HEK293 (cell line): Measurements from ENCODE around the gene PCA3.

Source experiments
- MYNN ChIP-seq: fragments of 450-650 bp; formaldehyde crosslinking; IDR thresholded peaks from 2 replicates; pipeline ENCODE4 v1.5.1; 2016; ENCODE audit warnings: missing biosample characterization, missing genetic modification characterization, borderline replicate concordance
- ZNF10 ChIP-seq: fragments of 450-650 bp; formaldehyde crosslinking; IDR thresholded peaks from 2 replicates; pipeline ENCODE4 v1.5.1; 2017; ENCODE audit warnings: missing biosample characterization, missing genetic modification characterization
- TF ChIP-seq, protein P1 (sequence below): fragments of 450-650 bp; formaldehyde crosslinking; IDR thresholded peaks from 2 replicates; pipeline ENCODE4 v1.5.1; 2016; ENCODE audit warnings: missing biosample characterization, missing genetic modification characterization
- TF ChIP-seq, protein P2 (sequence below): fragments of 450-650 bp; formaldehyde crosslinking; IDR thresholded peaks from 2 replicates; pipeline ENCODE4 v1.5.1; 2016; ENCODE audit warnings: missing biosample characterization, missing genetic modification characterization, borderline replicate concordance
- TF ChIP-seq, protein P3 (sequence below): fragments of 450-650 bp; formaldehyde crosslinking; IDR thresholded peaks from 2 replicates; pipeline ENCODE4 v1.5.1; 2016; ENCODE audit warnings: missing biosample characterization, missing genetic modification characterization

DNA sequence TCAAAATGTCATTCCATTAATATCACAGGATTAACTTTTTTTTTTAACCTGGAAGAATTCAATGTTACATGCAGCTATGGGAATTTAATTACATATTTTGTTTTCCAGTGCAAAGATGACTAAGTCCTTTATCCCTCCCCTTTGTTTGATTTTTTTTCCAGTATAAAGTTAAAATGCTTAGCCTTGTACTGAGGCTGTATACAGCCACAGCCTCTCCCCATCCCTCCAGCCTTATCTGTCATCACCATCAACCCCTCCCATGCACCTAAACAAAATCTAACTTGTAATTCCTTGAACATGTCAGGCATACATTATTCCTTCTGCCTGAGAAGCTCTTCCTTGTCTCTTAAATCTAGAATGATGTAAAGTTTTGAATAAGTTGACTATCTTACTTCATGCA is 20.6 kb downstream of the PCA3 start:
- TF ChIP-seq MYNN (tag by site-specific recombination) (no peak), ZNF10 (tag by site-specific recombination) (no peak)
- TF ChIP-seq, protein P1, sequence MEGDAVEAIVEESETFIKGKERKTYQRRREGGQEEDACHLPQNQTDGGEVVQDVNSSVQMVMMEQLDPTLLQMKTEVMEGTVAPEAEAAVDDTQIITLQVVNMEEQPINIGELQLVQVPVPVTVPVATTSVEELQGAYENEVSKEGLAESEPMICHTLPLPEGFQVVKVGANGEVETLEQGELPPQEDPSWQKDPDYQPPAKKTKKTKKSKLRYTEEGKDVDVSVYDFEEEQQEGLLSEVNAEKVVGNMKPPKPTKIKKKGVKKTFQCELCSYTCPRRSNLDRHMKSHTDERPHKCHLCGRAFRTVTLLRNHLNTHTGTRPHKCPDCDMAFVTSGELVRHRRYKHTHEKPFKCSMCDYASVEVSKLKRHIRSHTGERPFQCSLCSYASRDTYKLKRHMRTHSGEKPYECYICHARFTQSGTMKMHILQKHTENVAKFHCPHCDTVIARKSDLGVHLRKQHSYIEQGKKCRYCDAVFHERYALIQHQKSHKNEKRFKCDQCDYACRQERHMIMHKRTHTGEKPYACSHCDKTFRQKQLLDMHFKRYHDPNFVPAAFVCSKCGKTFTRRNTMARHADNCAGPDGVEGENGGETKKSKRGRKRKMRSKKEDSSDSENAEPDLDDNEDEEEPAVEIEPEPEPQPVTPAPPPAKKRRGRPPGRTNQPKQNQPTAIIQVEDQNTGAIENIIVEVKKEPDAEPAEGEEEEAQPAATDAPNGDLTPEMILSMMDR (tag by site-specific recombination), result no peak
- TF ChIP-seq, protein P2, sequence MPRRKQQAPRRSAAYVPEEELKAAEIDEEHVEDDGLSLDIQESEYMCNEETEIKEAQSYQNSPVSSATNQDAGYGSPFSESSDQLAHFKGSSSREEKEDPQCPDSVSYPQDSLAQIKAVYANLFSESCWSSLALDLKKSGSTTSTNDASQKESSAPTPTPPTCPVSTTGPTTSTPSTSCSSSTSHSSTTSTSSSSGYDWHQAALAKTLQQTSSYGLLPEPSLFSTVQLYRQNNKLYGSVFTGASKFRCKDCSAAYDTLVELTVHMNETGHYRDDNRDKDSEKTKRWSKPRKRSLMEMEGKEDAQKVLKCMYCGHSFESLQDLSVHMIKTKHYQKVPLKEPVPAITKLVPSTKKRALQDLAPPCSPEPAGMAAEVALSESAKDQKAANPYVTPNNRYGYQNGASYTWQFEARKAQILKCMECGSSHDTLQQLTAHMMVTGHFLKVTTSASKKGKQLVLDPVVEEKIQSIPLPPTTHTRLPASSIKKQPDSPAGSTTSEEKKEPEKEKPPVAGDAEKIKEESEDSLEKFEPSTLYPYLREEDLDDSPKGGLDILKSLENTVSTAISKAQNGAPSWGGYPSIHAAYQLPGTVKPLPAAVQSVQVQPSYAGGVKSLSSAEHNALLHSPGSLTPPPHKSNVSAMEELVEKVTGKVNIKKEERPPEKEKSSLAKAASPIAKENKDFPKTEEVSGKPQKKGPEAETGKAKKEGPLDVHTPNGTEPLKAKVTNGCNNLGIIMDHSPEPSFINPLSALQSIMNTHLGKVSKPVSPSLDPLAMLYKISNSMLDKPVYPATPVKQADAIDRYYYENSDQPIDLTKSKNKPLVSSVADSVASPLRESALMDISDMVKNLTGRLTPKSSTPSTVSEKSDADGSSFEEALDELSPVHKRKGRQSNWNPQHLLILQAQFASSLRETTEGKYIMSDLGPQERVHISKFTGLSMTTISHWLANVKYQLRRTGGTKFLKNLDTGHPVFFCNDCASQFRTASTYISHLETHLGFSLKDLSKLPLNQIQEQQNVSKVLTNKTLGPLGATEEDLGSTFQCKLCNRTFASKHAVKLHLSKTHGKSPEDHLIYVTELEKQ (tag by site-specific recombination), result no peak
- TF ChIP-seq, protein P3, sequence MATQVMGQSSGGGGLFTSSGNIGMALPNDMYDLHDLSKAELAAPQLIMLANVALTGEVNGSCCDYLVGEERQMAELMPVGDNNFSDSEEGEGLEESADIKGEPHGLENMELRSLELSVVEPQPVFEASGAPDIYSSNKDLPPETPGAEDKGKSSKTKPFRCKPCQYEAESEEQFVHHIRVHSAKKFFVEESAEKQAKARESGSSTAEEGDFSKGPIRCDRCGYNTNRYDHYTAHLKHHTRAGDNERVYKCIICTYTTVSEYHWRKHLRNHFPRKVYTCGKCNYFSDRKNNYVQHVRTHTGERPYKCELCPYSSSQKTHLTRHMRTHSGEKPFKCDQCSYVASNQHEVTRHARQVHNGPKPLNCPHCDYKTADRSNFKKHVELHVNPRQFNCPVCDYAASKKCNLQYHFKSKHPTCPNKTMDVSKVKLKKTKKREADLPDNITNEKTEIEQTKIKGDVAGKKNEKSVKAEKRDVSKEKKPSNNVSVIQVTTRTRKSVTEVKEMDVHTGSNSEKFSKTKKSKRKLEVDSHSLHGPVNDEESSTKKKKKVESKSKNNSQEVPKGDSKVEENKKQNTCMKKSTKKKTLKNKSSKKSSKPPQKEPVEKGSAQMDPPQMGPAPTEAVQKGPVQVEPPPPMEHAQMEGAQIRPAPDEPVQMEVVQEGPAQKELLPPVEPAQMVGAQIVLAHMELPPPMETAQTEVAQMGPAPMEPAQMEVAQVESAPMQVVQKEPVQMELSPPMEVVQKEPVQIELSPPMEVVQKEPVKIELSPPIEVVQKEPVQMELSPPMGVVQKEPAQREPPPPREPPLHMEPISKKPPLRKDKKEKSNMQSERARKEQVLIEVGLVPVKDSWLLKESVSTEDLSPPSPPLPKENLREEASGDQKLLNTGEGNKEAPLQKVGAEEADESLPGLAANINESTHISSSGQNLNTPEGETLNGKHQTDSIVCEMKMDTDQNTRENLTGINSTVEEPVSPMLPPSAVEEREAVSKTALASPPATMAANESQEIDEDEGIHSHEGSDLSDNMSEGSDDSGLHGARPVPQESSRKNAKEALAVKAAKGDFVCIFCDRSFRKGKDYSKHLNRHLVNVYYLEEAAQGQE, result no peak
